ENCODE data around the gene JUP.
"Not testable (repeated sequence)": the region's sequence is repeated elsewhere in the genome, so short reads cannot be mapped to it uniquely, and the experiment has no call there.

Gene JUP

GRCh38 chr17:41786227-41787020, at the start of gene JUP:
Gene JUP, minus strand, starts transcription at chr17:41786711. Its CDS starts 14,857 bp downstream, at chr17:41771854.
- peak; percentile 100 for DNase-seq (ENCODE audit: low read depth, low spot score)

DNA sequence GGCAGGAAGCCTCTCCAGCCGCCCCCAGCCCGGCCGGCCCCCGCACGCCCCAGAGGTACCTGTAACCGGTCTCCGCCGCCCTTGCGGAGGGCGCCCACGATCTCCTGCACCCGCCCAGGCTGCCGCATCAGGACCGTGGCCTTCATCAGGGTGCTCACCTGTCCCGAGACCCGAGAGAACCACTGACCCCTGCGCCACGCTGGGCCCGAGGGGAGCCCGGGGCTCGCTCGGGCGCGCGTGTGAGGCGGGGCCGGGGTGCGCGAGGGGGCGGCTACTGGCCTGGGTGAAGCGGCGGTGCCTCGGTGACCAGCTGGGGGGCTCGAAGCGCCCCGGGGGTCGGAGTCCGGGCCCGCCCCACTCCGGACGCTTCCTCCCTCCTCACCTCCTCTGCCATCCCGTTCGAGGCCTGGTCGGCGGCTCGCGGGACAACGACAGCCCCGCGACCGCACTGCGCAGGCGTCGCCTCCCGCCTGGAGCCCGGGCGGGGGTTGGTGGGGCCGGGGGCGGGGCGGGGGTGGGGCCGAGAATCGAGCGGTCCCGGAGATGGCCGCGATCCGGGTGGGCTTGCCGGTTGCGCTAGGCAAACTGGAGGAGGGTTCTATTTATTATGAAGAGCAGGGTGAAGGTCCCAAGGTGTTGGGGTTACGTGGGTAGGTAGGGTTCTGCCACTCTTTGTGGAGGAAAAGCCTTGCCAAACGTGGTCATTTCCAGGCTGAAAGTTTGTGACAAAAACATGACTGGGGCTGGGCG, 49.5 kb upstream of the JUP start, which contains the start of gene NT5C3B:
NT5C3B (minus strand) TSS at position 433 of the 750 bp plus-strand sequence; CDS start at position 394, 39 bp downstream.
- peak; percentile 79 for DNase-seq (ENCODE audit: low read depth, low spot score)

- no peak for DNase-seq (ENCODE audit: low read depth, low spot score)
Measured at GRCh38 chr17:41835214-41835799, 48.8 kb upstream of the JUP start.

- not testable (repeated sequence) for DNase-seq (ENCODE audit: low read depth, low spot score)
Measured at GRCh38 chr17:41829961-41830360, 43.5 kb upstream of the JUP start.

GRCh38 chr17:41825175-41825845, 38.8 kb upstream of the JUP start:
- no peak for DNase-seq (ENCODE audit: low read depth, low spot score)

- DNase-seq (ENCODE audit: low read depth, low spot score) = no peak
Measured at GRCh38 chr17:41824086-41824485, 37.6 kb upstream of the JUP start.

DNA sequence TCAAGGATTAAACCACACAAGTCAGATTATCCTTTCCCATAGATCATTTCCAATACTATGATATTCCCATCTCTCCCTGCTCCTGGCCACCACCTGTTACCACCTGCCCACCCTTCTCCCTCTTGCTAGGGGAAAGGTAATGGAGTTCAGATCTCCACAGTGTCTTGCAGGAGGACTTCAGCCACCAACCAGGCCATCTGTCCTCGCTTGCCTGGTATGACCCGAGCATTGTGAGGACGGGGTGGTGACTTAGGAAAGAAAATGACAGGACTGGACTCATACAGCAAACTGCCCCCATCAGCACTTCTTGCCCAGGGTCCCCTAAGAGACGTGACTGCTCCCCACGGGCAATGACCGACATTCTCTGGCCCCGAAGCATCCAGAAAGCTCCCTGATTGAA, 37.1 kb upstream of the JUP start:
- no peak for DNase-seq (ENCODE audit: low read depth, low spot score)

DNA sequence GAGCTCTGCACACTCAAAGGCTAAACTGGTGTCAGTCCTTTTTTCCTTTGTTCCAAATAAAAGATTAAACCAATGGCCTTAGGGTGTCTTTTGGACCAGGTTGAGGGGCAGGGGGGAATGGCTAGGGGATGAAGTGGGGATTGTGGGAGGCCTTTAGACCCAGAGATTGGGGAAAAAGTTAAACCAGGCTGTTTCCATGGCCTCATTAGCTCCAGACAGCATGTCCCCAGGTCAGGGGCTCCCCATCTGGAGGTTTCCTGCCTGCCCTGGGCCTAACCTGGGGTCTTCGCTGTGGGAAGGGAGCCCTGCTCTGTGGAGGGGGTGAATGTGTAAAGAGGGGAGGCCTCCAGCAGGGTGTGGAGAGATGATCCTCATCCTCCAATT, 36.6 kb upstream of the JUP start:
- no peak for DNase-seq (ENCODE audit: low read depth, low spot score)

- no peak for DNase-seq (ENCODE audit: low read depth, low spot score)
Measured at GRCh38 chr17:41822216-41823140, 36.0 kb upstream of the JUP start.

DNA sequence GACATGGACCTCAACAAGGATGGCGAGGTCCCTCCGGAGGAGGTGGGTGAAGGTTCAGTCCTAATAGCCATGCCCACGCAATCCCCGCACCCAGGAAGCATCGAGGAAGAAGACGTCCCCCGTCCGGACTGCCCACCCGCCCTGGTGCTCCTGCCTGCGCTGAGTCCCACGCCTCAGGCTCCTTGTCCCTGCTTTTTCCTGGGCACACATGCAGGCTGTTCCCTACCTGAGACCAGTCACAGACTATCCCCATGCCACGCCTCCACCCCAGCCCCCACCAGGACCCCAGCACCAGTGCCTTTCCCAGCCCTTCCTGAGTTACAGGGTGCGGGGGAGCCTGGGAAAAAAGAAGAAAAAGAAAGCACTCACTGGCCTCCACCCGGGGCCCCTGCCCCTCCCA, 35.3 kb upstream of the JUP start:
- DNase-seq (ENCODE audit: low read depth, low spot score) = no peak

DNA sequence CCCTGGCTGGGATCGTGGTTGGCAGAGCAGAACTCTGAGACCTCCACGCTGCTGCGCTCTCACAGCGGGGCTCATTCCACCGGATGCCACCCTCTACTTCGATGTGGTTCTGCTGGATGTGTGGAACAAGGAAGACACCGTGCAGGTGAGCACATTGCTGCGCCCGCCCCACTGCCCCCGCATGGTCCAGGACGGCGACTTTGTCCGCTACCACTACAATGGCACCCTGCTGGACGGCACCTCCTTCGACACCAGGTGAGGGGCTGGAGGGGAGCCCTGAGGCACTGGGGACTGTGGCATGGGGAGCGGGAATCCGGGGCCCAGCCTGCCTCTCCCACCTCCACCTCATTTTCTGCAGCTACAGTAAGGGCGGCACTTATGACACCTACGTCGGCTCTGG, 31.5 kb upstream of the JUP start:
- DNase-seq (ENCODE audit: low read depth, low spot score) = no peak

DNA sequence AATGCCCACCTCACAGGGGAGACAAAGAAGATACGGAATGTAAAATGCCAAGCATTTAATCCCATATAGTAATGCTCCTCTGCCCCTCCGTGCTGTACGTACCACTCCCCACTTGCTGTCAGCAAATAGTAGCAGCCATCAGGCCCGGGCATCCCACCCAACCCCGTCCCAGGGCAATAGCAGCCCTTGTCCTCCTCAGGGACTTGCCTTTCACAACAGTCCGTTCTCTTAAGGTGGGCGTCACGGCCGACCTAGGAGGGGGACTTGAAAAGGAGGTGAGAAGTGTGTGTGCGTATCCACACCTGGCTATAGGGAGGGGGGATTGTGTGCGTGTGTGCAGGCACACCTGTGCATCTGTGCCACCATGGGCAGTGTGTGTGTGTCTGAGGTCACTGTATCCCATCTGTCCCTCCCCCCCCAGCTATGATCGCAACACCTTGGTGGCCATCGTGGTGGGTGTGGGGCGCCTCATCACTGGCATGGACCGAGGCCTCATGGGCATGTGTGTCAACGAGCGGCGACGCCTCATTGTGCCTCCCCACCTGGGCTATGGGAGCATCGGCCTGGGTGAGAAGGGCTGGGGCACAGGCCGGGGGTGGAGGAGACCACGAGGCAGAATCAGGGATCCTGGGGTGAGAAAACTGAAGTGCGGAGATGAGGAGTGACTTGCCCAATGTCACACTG, 30.3 kb upstream of the JUP start:
- no peak for DNase-seq (ENCODE audit: low read depth, low spot score)

GRCh38 chr17:41814195-41814594, 27.7 kb upstream of the JUP start:
- peak; percentile 42 for DNase-seq (ENCODE audit: low read depth, low spot score)

GRCh38 chr17:41813699-41814124, 27.2 kb upstream of the JUP start:
- peak; percentile 39 for DNase-seq (ENCODE audit: low read depth, low spot score)

- peak; percentile 25 for DNase-seq (ENCODE audit: low read depth, low spot score)
Measured at GRCh38 chr17:41813152-41813680, 26.7 kb upstream of the JUP start.

DNA sequence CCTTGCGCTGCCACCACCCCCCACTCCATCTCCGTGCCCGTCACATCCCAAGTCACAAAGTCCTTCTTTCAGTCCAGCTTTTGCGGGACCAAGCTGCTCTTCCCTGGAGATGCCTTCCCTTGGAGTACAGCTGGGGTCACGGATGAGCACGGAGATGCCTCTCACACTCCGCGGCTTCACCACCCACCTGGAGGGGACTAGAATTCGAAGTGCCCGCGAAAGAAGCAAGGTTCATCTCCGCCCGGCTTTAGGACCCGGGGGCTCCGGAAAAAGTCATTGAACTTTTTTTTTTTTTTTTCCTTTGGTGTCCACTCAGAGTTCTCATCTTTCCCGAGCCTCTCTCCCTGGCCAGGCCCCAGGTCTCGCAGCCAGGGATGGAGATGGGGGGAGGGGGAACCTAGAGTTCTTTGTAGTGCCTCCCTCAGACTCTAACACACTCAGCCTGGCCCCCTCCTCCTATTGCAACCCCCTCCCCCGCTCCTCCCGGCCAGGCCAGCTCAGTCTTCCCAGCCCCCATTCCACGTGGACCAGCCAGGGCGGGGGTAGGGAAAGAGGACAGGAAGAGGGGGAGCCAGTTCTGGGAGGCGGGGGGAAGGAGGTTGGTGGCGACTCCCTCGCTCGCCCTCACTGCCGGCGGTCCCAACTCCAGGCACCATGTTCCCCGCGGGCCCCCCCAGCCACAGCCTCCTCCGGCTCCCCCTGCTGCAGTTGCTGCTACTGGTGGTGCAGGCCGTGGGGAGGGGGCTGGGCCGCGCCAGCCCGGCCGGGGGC, 26.1 kb upstream of the JUP start, which contains the start of gene FKBP10:
FKBP10 (plus strand) TSS at position 624 of the 771 bp plus-strand sequence; CDS start at position 655, 31 bp downstream.
- peak; percentile 94 for DNase-seq (ENCODE audit: low read depth, low spot score)

GRCh38 chr17:41811549-41812380, 25.3 kb upstream of the JUP start, which contains the start of gene P3H4:
Gene P3H4, minus strand, starts transcription at chr17:41811949. Its CDS starts 34 bp downstream, at chr17:41811915.
- peak; percentile 94 for DNase-seq (ENCODE audit: low read depth, low spot score)

Measured in astrocyte of the hippocampus (primary cell).